Thoracic aorta (tissue), 2 donors: ENCODE measurements around the gene METTL2B. TPM values are rescaled to one million over a fixed set of nuclear protein-coding genes. Genes with fewer than 3 reads are reported as not detected.

ENCODE experiments used
- ATAC-seq: fragments of 150-250 bp; one replicate; pipeline ENCODE4 v1.8.0; 2017; ENCODE audit warnings: low read depth; ENCODE audit not compliant: insufficient number of reproducible peaks, low FRiP score
- DNase-seq: peaks from one replicate; pipeline ENCODE4 v3.0.0-alpha.2; 2020; ENCODE audit warnings: low spot score
- H3K27ac ChIP-seq, 2 donors: fragments of 200-600 bp; sonication (generic); 1 replicate in 1 of 2; 2 replicates in 1 of 2; pipeline ENCODE4 v1.5.1; 2016; ENCODE audit warnings: mild to moderate bottlenecking in 2 of 2, moderate library complexity in 2 of 2
- H3K27me3 ChIP-seq: fragments of 200-600 bp; sonication (generic); replicated peaks from 2 replicates; pipeline ENCODE4 v1.6.0; 2016; ENCODE audit warnings: mild to moderate bottlenecking; ENCODE audit not compliant: insufficient read depth
- H3K36me3 ChIP-seq: fragments of 200-600 bp; sonication (generic); one replicate; pipeline ENCODE4 v1.5.1; 2016
- H3K4me1 ChIP-seq, 2 donors: fragments of 200-600 bp; sonication (generic); 1 replicate in 1 of 2; 2 replicates in 1 of 2; pipeline versions ENCODE4 v1.5.1 to v1.6.0; 2016; ENCODE audit warnings: low read depth in 2 of 2, mild to moderate bottlenecking in 1 of 2; ENCODE audit not compliant: control insufficient read depth in 1 of 2
- H3K4me3 ChIP-seq: fragments of 200-600 bp; sonication (generic); 2 replicates; pipeline ENCODE4 v1.5.1; 2016; ENCODE audit warnings: mild to moderate bottlenecking
- H3K9me3 ChIP-seq: fragments of 200-600 bp; sonication (generic); 2 replicates; pipeline ENCODE4 v1.5.1; 2016
- CTCF ChIP-seq: fragments of 200-600 bp; sonication (generic); IDR thresholded peaks from one replicate; pipeline ENCODE4 v1.5.1; 2019; ENCODE audit warnings: antibody characterized with exemption
- total RNA-seq, 2 donors: library from RNA; depleted of rRNA; stranded (reverse); fragments of >200 nt; gene quantifications; one replicate each; pipeline versions ENCODE4 v1.1.0 to v1.2.3, GENCODE V29; 2016

The METTL2B gene
- total RNA-seq, 2 donors from 2014 or later = 14.6 to 49.0 TPM

- DNase-seq (no peak), ATAC-seq (no peak)
- Histone ChIP-seq H3K4me3 (no peak overlapping the region), H3K9me3 (no peaks in the 10 kb centered on the region), H3K36me3 (no peaks in the 10 kb centered on the region), H3K27me3 (no peaks in the 10 kb centered on the region), H3K4me1 (peaks cover 0 to 16% of the 10 kb centered on the region in 2 donors), H3K27ac (no peak overlapping the region)
- no peak for TF ChIP-seq CTCF
Observed at GRCh38 chr7:128443831-128444600, 32.5 kb upstream of the METTL2B start.

GRCh38 chr7:128446306-128446705 lies 30.2 kb upstream of the METTL2B start:
- no peak overlapping the region for H3K4me3 ChIP-seq
- no peaks in the 10 kb centered on the region for H3K27me3 ChIP-seq
- no peaks in the 10 kb centered on the region for H3K36me3 ChIP-seq
- peak overlapping the region; percentile 58 to 64 for H3K27ac ChIP-seq
- ATAC-seq (no peak), DNase-seq (no peak)
- H3K9me3 ChIP-seq = no peaks in the 10 kb centered on the region
- no peak for TF ChIP-seq CTCF
- peaks cover 0 to 28% of the 10 kb centered on the region in 2 donors for H3K4me1 ChIP-seq

GRCh38 chr7:128447941-128448564 lies 28.5 kb upstream of the METTL2B start:
- ATAC-seq (no peak), DNase-seq (no peak)
- Histone ChIP-seq H3K4me1 (peaks cover 0 to 39% of the 10 kb centered on the region in 2 donors), H3K27ac (no peak overlapping the region), H3K4me3 (no peak overlapping the region), H3K27me3 (no peaks in the 10 kb centered on the region), H3K9me3 (no peaks in the 10 kb centered on the region), H3K36me3 (no peaks in the 10 kb centered on the region)
- no peak for TF ChIP-seq CTCF

- H3K27ac ChIP-seq = no peak overlapping the region
Observed at GRCh38 chr7:128448751-128449302, 27.7 kb upstream of the METTL2B start.

More at GRCh38 chr7:128448751-128449302, 27.7 kb upstream of the METTL2B start:
- no peak for TF ChIP-seq CTCF
- Histone ChIP-seq H3K9me3 (no peaks in the 10 kb centered on the region), H3K36me3 (no peaks in the 10 kb centered on the region), H3K4me1 (peaks cover 3 to 47% of the 10 kb centered on the region in 2 donors), H3K4me3 (no peak overlapping the region), H3K27me3 (no peaks in the 10 kb centered on the region)
- ATAC-seq (no peak), DNase-seq (no peak)
